Stimulated activated CD4-positive, alpha-beta T cell treated with anti-CD3 and anti-CD28 coated beads, Interleukin-12 subunit alpha, Interleukin-12 subunit beta, amount 100 ng/mL, for 4 hours (primary cell): ENCODE measurements around the gene TANC1.
"Not testable (repeated sequence)": the region's sequence is repeated elsewhere in the genome, so short reads cannot be mapped to it uniquely, and the experiment has no call there.

Source experiments
- DNase-seq: peaks from one replicate; pipeline ENCODE4 v3.0.0-alpha.2; 2020

Gene TANC1

GRCh38 chr2:159032580-159032979, 64.1 kb downstream of the TANC1 start:
- DNase-seq, result no peak

GRCh38 chr2:159034713-159035112, 66.3 kb downstream of the TANC1 start:
- DNase-seq, result no peak

GRCh38 chr2:159035790-159036411, 67.5 kb downstream of the TANC1 start:
- DNase-seq, result no peak

GRCh38 chr2:159036461-159036860, 68.0 kb downstream of the TANC1 start:
- DNase-seq, result not testable (repeated sequence)

GRCh38 chr2:159041328-159041727, 72.9 kb downstream of the TANC1 start:
- not testable (repeated sequence) for DNase-seq

GRCh38 chr2:159042115-159042850, 73.8 kb downstream of the TANC1 start:
- DNase-seq, result no peak

- DNase-seq, result no peak
These were observed 75.3 kb downstream of the TANC1 start for GRCh38 chr2:159043710-159044109.

- DNase-seq, result no peak
These were observed 76.4 kb downstream of the TANC1 start for GRCh38 chr2:159044804-159045286.

GRCh38 chr2:159045545-159046454, 77.4 kb downstream of the TANC1 start:
- no peak for DNase-seq

GRCh38 chr2:159046966-159047365, 78.5 kb downstream of the TANC1 start:
- no peak for DNase-seq

GRCh38 chr2:159050426-159050825, 82.0 kb downstream of the TANC1 start:
- no peak for DNase-seq

- no peak for DNase-seq
These were observed 82.7 kb downstream of the TANC1 start for GRCh38 chr2:159051133-159051532.

GRCh38 chr2:159051661-159052060, 83.2 kb downstream of the TANC1 start:
- DNase-seq, result no peak

GRCh38 chr2:159052157-159052601, 83.7 kb downstream of the TANC1 start:
- no peak for DNase-seq

GRCh38 chr2:159053161-159054031, 85.0 kb downstream of the TANC1 start:
- DNase-seq, result no peak

- DNase-seq, result no peak
These were observed 85.5 kb downstream of the TANC1 start for GRCh38 chr2:159054032-159054334.

GRCh38 chr2:159054985-159055384, 86.5 kb downstream of the TANC1 start:
- no peak for DNase-seq

- no peak for DNase-seq
These were observed 92.1 kb downstream of the TANC1 start for GRCh38 chr2:159060518-159060917.

- no peak for DNase-seq
These were observed 95.2 kb downstream of the TANC1 start for GRCh38 chr2:159063677-159064076.

- no peak for DNase-seq
These were observed 96.2 kb downstream of the TANC1 start for GRCh38 chr2:159064446-159065301.

- no peak for DNase-seq
These were observed 96.9 kb downstream of the TANC1 start for GRCh38 chr2:159065313-159065712.

GRCh38 chr2:159065891-159066290, 97.5 kb downstream of the TANC1 start:
- no peak for DNase-seq
